Measurements from ENCODE around the gene BANK1. TPM values are rescaled to one million over a fixed set of nuclear protein-coding genes. Genes with fewer than 3 reads are reported as not detected.

The BANK1 gene
- total and polyA plus RNA-seq, 2 donors (not counting 1 experiment from before 2014, with no cell fraction given) = 353 to 354 TPM

DNA sequence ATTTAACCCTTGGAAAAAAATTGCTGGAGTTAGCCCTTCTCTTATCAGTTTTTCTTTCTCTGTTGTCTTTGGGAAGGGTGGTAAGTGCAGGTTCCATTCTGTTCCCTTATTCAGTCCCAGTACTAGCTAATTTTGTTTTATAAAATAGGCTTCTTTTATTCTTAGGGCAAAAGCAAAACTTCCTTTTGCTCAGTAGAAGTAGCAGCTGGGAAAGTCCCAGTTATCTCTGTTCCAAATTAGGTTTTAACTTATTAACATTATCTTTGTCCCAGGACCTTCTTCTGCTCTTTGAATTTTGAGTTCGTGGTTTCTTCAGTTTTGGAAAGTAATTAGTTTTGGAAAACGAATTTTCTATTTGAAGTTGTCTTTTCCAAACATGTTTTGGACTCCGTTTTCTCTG is 61.1 kb downstream of the BANK1 start:
- Histone ChIP-seq H3K79me2 (ENCODE audit: control insufficient read depth, insufficient read depth, low read length) (peaks cover 96% of the 10 kb centered on the region), H3K4me3 (ENCODE audit: control extremely low read depth in 1 of 5, extremely low read depth in 1 of 5, insufficient read depth in 1 of 5, low read depth in 2 of 5, low read length in 4 of 5) (peak overlapping the region in 2 of 5 experiments; percentile 5 to 42), H3K4me1 (ENCODE audit: control insufficient read depth in 2 of 2, insufficient read depth in 2 of 2, low read length in 2 of 2) (peaks cover 55 to 77% of the 10 kb centered on the region in 2 donors), H3K4me2 (replicated peaks; ENCODE audit: low read depth, low read length, poor library complexity, severe bottlenecking) (peak overlapping the region; percentile 63), H3K27ac (ENCODE audit: low read length in 2 of 2) (peak overlapping the region; percentile 67 to 91), H3K9me3 (ENCODE audit: control extremely low read depth in 1 of 3, control insufficient read depth in 2 of 3, insufficient read depth in 1 of 3, low read length in 2 of 3) (peaks cover 0 to 7% (median 0%) of the 10 kb centered on the region in 3 donors), H4K20me1 (ENCODE audit: control insufficient read depth, insufficient read depth, low read length, poor library complexity, severe bottlenecking) (no peaks in the 10 kb centered on the region), H3K36me3 (replicated peaks in 1 of 2; ENCODE audit: control extremely low read depth in 1 of 2, control insufficient read depth in 1 of 2, extremely low read depth in 1 of 2, insufficient read depth in 2 of 2, low read length in 1 of 2) (peaks cover under 1 to 58% of the 10 kb centered on the region in 2 experiments), H2AFZ (ENCODE audit: insufficient read depth, low read depth, low read length, poor library complexity, severe bottlenecking) (no peak overlapping the region), H3K27me3 (replicated peaks in 1 of 4; ENCODE audit: control extremely low read depth in 1 of 4, control insufficient read depth in 3 of 4, insufficient read depth in 4 of 4, low read length in 3 of 4) (no peaks in the 10 kb centered on the region), H3K9ac (ENCODE audit: low read length) (peak overlapping the region; percentile 24)
- POLR2A ChIA-PET = no interaction called here
- Mint-ChIP-seq H3K4me1 (peaks cover 73% of the 10 kb centered on the region), H3K9me3 (ENCODE audit: insufficient read depth) (no peaks in the 10 kb centered on the region), H3K27ac (peak overlapping the region; percentile 88), H3K4me3 (peak overlapping the region; percentile 64), H3K27me3 (no peaks in the 10 kb centered on the region)
- ATAC-seq (ENCODE audit: low read depth) (peak; percentile 26), DNase-seq (peak; percentile 45)
- no peak for TF ChIP-seq EZH2 (IDR thresholded peaks at IDR 0.05; ENCODE audit: borderline replicate concordance, insufficient read depth, low read depth, low read length, poor library complexity, severe bottlenecking)
- TF ChIP-seq, protein P1, sequence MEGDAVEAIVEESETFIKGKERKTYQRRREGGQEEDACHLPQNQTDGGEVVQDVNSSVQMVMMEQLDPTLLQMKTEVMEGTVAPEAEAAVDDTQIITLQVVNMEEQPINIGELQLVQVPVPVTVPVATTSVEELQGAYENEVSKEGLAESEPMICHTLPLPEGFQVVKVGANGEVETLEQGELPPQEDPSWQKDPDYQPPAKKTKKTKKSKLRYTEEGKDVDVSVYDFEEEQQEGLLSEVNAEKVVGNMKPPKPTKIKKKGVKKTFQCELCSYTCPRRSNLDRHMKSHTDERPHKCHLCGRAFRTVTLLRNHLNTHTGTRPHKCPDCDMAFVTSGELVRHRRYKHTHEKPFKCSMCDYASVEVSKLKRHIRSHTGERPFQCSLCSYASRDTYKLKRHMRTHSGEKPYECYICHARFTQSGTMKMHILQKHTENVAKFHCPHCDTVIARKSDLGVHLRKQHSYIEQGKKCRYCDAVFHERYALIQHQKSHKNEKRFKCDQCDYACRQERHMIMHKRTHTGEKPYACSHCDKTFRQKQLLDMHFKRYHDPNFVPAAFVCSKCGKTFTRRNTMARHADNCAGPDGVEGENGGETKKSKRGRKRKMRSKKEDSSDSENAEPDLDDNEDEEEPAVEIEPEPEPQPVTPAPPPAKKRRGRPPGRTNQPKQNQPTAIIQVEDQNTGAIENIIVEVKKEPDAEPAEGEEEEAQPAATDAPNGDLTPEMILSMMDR (IDR thresholded peaks at IDR 0.05) = no peak
- WGBS (ENCODE audit: insufficient coverage) = no CpG with 5 or more reads among the region's 3 CpGs
- CTCF ChIA-PET = no interaction called here
- intact Hi-C loops (cut with micrococcal nuclease) = loop anchor here (1.0 to 5.0 kb wide), 3 partner anchors 8 to 34 kb away; no protein-coding TSS in a partner anchor

DNA sequence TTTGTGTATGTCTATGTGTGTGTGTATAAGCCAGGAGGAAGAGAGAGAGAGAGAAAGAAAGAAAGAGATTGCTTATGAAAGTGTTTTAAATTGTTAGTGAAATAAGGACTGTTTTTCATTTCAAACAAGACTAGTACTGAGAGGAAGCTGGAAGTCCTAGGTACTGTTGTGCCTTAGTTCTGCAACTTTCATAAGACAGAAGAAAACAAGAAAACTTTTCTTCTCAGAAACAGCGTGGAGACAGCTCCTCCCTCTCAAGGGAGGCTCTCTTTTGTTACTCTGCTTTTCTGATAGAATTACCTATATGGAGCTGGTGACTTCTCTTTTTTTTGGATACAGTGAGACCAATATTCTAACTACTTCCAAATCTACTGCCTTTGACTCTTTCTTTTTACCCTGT is 62.5 kb downstream of the BANK1 start:
- no peaks in the 10 kb centered on the region for H3K27me3 ChIP-seq (replicated peaks in 1 of 4; ENCODE audit: control extremely low read depth in 1 of 4, control insufficient read depth in 3 of 4, insufficient read depth in 4 of 4, low read length in 3 of 4)
- peak overlapping the region; percentile 73 for H3K4me3 Mint-ChIP-seq
- POLR2A ChIA-PET = no interaction called here
- peaks cover 4 to 60% of the 10 kb centered on the region in 2 experiments for H3K36me3 ChIP-seq (replicated peaks in 1 of 2; ENCODE audit: control extremely low read depth in 1 of 2, control insufficient read depth in 1 of 2, extremely low read depth in 1 of 2, insufficient read depth in 2 of 2, low read length in 1 of 2)
- H3K4me3 ChIP-seq (ENCODE audit: control extremely low read depth in 1 of 5, extremely low read depth in 1 of 5, insufficient read depth in 1 of 5, low read depth in 2 of 5, low read length in 4 of 5) = peak overlapping the region in 2 of 5 experiments; percentile 3 to 33
- H3K9ac ChIP-seq (ENCODE audit: low read length) = peak overlapping the region; percentile 45
- H3K4me2 ChIP-seq (replicated peaks; ENCODE audit: low read depth, low read length, poor library complexity, severe bottlenecking) = peak overlapping the region; percentile 68
- H3K9me3 Mint-ChIP-seq (ENCODE audit: insufficient read depth) = no peaks in the 10 kb centered on the region
- peaks cover 77% of the 10 kb centered on the region for H3K4me1 Mint-ChIP-seq
- TF ChIP-seq EZH2 (IDR thresholded peaks at IDR 0.05; ENCODE audit: borderline replicate concordance, insufficient read depth, low read depth, low read length, poor library complexity, severe bottlenecking) = no peak
- TF ChIP-seq, protein P1 (IDR thresholded peaks at IDR 0.05) = no peak
- peak; percentile 50 for DNase-seq
- peak; percentile 58 for ATAC-seq (ENCODE audit: low read depth)
- H3K9me3 ChIP-seq (ENCODE audit: control extremely low read depth in 1 of 3, control insufficient read depth in 2 of 3, insufficient read depth in 1 of 3, low read length in 2 of 3) = peaks cover 0 to 2% (median 0%) of the 10 kb centered on the region in 3 donors
- no peaks in the 10 kb centered on the region for H3K27me3 Mint-ChIP-seq
- no peaks in the 10 kb centered on the region for H4K20me1 ChIP-seq (ENCODE audit: control insufficient read depth, insufficient read depth, low read length, poor library complexity, severe bottlenecking)
- peak overlapping the region; percentile 26 for H2AFZ ChIP-seq (ENCODE audit: insufficient read depth, low read depth, low read length, poor library complexity, severe bottlenecking)
- peaks cover 96% of the 10 kb centered on the region for H3K79me2 ChIP-seq (ENCODE audit: control insufficient read depth, insufficient read depth, low read length)
- intact Hi-C loops (cut with micrococcal nuclease) = loop anchor here (5.0 kb wide), 1 partner anchor 36 kb away; no protein-coding TSS in a partner anchor
- H3K27ac ChIP-seq (ENCODE audit: low read length in 2 of 2) = peak overlapping the region; percentile 58 to 84
- WGBS (ENCODE audit: insufficient coverage) = no CpG with 5 or more reads among the region's 1 CpG
- H3K4me1 ChIP-seq (ENCODE audit: control insufficient read depth in 2 of 2, insufficient read depth in 2 of 2, low read length in 2 of 2) = peaks cover 68 to 91% of the 10 kb centered on the region in 2 donors
- H3K27ac Mint-ChIP-seq = peak overlapping the region; percentile 92
- CTCF ChIA-PET = interaction anchor here (1.5 kb wide), 1 partner anchor 39 kb away, joined by 3 read pairs; no protein-coding TSS in a partner anchor

Measured in B cell (primary cell).